H7 (cell line): ENCODE results near the gene JARID2. TPM values are rescaled to one million over a fixed set of nuclear protein-coding genes. Genes with fewer than 3 reads are reported as not detected.

Experiments used
- DNase-seq: peaks from one replicate; pipeline ENCODE4 v3.0.0; 2012
- H3K27me3 ChIP-seq: 2 replicates; pipeline ENCODE4 v1.6.0; 2011; ENCODE audit warnings: mild to moderate bottlenecking, low read length; ENCODE audit not compliant: control insufficient read depth, insufficient read depth
- H3K36me3 ChIP-seq: replicated peaks from 2 replicates; pipeline ENCODE4 v1.5.1; 2011; ENCODE audit warnings: low read length; ENCODE audit not compliant: control insufficient read depth, insufficient read depth
- H3K4me3 ChIP-seq: 2 replicates; pipeline ENCODE4 v1.5.1; 2011; ENCODE audit warnings: low read depth, mild to moderate bottlenecking, control low read depth, low read length, moderate library complexity; ENCODE audit not compliant: insufficient read depth
- total RNA-seq: library from RNA; depleted of rRNA; stranded (reverse); fragments of >200 nt; shearing (Covaris generic); gene quantifications from 2 replicates; pipeline ENCODE4 v1.2.3, GENCODE V29; 2014

Gene JARID2
- total RNA-seq, 1 experiment from 2014 or later, result 95.2 TPM

DNA sequence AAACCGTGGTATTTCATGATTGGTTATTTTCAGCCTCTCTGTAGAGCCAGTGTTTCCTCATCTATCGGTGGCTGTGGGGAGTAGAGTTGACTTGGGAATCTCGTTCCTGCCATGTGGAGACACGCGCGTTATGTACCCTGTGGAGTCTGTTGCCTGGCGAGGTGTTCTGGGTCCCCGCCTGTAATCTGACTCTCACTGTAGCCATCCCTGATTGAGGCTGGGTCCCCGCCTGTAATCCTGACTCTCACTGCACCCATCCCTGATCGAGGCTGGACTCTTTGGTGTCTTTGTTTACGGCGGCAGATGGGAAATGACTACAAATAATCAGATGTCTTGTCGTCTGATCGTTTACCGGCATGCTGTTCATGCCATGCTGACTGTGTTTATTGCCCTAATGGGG lies 263.1 kb downstream of the JARID2 start:
- H3K27me3 ChIP-seq, result no peaks in the 10 kb centered on the region
- H3K36me3 ChIP-seq, result peaks cover 79% of the 10 kb centered on the region
- no peak for DNase-seq
- H3K4me3 ChIP-seq, result no peak overlapping the region

- H3K4me3 ChIP-seq, result no peak overlapping the region
- peaks cover 78% of the 10 kb centered on the region for H3K36me3 ChIP-seq
- no peaks in the 10 kb centered on the region for H3K27me3 ChIP-seq
- no peak for DNase-seq
Measured at GRCh38 chr6:15509335-15509933, 263.6 kb downstream of the JARID2 start.

DNA sequence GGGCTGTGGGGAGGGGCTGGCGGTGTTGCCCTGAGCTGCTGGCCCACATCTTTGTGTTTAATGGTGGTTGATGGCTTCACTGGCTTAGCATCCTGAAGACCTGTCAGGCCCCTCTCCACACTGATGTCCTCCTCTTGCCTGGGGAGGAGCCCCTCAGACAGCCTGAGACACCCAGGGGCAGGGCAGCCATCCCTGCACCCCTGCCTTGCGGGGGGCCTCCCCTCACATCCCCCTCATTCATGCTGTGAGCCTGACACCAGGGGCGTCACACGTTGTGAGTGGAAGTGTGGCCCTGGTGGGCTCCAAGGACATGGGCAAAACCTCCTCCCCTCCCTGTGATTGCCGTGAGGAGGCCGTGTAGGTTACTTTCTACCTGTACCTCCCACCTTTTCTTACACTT lies 264.3 kb downstream of the JARID2 start:
- H3K4me3 ChIP-seq, result no peak overlapping the region
- no peak for DNase-seq
- peaks cover 77% of the 10 kb centered on the region for H3K36me3 ChIP-seq
- H3K27me3 ChIP-seq, result no peaks in the 10 kb centered on the region

DNA sequence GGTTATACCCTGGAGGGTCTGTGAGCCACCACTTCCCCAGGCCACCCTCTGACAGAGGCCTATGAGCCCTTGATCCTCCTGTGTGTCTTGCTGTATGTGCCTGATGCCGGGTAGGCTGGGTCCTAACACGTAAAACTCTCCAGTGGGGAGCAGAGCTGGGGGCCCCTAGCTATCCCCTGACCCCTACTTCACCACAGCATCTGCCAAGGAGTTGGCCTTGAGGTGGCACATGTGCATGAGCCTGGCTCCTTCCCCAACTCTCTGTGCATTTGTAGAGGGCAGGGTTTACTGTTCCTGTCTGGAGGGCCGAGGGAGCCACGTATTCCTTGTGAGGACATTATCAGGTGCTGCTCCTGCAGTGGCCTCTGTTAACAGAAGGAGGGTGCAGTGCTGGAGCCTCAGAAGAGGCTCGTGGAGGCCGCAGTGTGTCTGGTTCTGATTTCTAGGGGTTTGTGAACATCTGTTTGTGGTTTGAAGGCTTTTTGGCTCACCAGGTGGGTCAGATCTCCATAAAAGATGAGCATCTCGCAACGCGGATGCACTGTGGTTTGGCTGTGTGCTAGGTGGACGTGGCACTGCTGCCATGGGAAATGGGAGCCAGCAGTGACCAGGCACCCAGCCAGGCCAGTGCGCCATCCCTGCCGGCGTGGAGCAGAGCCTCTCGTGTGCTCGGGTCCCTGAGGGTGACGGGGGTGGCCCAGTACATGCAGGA lies 264.8 kb downstream of the JARID2 start:
- no peak for DNase-seq
- peaks cover 73% of the 10 kb centered on the region for H3K36me3 ChIP-seq
- H3K27me3 ChIP-seq, result no peaks in the 10 kb centered on the region
- no peak overlapping the region for H3K4me3 ChIP-seq

DNA sequence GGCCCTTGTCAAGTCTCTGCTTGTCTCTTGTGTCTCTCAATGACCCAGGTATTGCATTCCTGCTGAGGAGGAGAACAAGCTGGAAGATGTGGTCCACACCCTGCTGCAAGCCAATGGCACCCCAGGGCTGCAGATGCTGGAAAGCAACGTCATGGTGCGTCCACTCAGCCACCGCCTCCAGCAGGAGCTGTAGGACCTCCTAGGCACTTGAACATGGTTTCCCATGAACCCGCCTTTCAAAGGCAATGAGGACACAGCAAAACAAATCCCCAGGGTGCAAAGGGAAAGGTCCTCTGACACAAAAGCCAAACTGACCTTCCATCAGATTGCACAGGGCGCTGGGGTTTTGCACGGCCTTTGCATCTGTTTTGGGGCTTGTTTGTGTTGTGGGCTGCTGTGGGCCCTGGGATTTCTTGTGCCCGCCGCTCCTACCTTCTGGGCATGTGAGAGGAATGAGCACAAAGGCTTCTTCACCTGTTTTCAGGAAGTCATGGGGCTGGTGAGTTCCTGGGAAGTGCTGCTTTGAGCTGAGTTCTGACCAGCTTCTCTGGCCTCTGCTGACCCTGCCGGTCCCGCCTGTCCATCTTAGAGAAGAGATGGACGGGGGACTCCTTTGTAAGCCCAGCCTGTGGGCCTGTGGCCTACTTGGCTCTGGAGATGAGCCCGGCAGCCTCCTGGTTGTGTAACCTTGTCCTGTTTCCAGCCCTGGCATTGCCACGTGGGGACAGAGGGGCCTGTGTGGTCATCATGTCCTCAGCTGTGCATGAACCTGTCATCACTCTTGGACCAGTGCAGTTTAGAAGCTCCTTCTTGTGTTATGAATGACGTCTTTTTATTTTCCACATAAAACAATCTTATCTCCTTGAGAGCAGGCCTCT lies 265.6 kb downstream of the JARID2 start:
- no peak overlapping the region for H3K4me3 ChIP-seq
- no peak for DNase-seq
- no peaks in the 10 kb centered on the region for H3K27me3 ChIP-seq
- H3K36me3 ChIP-seq, result peaks cover 73% of the 10 kb centered on the region

DNA sequence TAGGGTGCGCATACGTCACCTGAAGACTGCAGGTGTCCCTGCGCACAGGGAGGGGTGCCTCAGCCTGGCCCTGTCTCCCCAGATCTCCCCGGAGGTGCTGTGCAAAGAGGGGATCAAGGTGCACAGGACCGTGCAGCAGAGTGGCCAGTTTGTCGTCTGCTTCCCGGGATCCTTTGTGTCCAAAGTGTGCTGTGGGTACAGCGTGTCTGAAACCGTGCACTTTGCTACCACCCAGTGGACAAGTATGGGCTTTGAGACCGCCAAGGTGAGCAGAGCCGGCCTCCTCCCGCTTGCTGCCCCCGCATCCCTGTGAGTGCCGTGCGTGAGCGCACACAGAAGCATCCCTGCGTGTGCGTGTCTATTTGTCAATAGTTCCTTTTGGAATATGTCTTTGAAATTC lies 266.3 kb downstream of the JARID2 start:
- H3K36me3 ChIP-seq, result peaks cover 73% of the 10 kb centered on the region
- DNase-seq, result no peak
- H3K27me3 ChIP-seq, result no peaks in the 10 kb centered on the region
- no peak overlapping the region for H3K4me3 ChIP-seq

- H3K36me3 ChIP-seq, result peaks cover 71% of the 10 kb centered on the region
Measured at GRCh38 chr6:15512721-15513120, 266.9 kb downstream of the JARID2 start.

GRCh38 chr6:15513131-15513771 lies 267.4 kb downstream of the JARID2 start:
- H3K4me3 ChIP-seq, result no peak overlapping the region
- no peaks in the 10 kb centered on the region for H3K27me3 ChIP-seq
- DNase-seq, result no peak
- H3K36me3 ChIP-seq, result peaks cover 71% of the 10 kb centered on the region

More at GRCh38 chr6:15512721-15513120, 266.9 kb downstream of the JARID2 start:
- Histone ChIP-seq H3K27me3 (no peaks in the 10 kb centered on the region), H3K4me3 (no peak overlapping the region)
- DNase-seq, result no peak

DNA sequence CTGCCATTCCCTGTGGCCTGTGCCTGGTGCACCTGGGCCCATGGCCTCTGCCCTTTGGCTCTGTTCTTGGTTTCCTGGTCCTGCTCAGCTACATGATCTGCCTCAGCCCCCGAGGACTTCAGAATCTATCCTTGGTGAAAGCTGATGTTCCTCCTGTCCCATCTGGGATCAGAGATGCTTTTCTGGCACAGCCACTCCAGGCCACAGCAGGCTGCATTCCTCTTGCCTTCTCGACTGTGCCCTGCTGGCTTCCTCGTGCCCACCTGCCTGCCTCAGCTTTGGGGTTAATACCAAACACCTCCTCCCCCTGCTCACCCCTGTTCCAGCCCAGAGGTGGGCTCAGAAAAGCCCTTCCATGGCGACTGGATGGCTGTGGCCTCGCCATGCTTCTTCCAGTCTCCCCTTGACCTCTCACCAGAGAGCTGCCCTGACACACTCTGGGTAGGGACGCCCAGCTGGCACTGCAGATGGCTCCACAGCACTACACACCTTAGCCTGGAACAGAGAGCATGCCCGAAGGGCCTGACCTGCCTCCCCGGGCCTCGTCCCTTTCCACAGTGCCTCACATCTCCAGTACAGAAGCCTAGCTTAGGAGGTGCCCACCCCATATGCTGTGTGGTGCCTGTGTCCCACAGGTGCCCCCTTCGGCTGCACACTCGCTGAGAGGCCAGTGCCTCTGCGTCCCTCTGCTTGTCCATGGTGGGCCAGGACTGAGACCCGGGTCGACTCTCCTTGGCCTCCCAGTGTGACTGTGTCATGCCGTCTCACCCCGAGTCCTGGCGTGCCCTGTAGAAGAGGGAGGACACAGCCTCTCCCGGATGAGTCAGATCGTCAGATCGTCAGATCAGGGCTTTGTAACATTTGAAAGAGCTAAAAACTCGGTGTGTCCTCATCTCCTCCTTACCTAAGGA lies 268.2 kb downstream of the JARID2 start:
- Histone ChIP-seq H3K4me3 (no peak overlapping the region), H3K27me3 (no peaks in the 10 kb centered on the region), H3K36me3 (peaks cover 69% of the 10 kb centered on the region)
- no peak for DNase-seq

GRCh38 chr6:15515226-15515625 lies 269.4 kb downstream of the JARID2 start:
- H3K27me3 ChIP-seq, result no peaks in the 10 kb centered on the region
- no peak overlapping the region for H3K4me3 ChIP-seq
- DNase-seq, result no peak
- H3K36me3 ChIP-seq, result peaks cover 70% of the 10 kb centered on the region

DNA sequence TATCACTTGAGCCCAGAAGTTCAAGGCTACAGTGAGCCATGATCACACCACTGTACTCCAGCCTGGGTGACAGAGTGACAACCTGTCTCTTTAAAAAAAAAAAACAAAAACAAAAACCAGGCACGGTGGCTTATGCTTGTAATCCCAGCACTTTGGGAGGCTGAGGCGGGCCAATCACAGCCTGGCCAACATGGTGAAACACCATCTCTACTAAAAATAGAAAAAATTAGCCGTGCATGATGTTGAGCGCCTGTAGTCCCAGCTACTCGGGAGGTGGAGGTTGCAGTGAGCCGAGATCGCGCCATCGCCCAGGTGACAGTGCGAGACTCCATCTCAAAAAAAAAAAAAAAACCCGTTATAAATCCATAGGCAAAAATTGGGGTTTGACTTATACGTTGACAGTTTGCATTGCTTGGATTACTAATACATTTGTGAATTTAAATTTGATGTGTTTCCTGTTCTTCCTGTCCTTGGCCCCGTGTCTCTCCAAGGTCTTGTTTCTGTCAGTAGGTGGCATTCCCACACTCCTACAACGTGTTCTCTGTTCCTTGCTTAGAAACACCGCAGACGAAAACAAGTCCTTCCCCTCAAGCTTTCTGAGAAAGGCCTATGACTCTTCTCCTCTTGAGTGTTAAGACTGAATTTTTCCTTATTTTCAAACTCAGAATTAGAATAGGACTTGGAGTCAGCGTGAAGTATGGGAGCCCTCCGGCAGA lies 269.9 kb downstream of the JARID2 start:
- Histone ChIP-seq H3K4me3 (no peak overlapping the region), H3K36me3 (peaks cover 68% of the 10 kb centered on the region), H3K27me3 (no peaks in the 10 kb centered on the region)
- no peak for DNase-seq

GRCh38 chr6:15516378-15516777 lies 270.5 kb downstream of the JARID2 start:
- Histone ChIP-seq H3K36me3 (peaks cover 64% of the 10 kb centered on the region), H3K27me3 (no peaks in the 10 kb centered on the region), H3K4me3 (no peak overlapping the region)
- DNase-seq, result no peak

DNA sequence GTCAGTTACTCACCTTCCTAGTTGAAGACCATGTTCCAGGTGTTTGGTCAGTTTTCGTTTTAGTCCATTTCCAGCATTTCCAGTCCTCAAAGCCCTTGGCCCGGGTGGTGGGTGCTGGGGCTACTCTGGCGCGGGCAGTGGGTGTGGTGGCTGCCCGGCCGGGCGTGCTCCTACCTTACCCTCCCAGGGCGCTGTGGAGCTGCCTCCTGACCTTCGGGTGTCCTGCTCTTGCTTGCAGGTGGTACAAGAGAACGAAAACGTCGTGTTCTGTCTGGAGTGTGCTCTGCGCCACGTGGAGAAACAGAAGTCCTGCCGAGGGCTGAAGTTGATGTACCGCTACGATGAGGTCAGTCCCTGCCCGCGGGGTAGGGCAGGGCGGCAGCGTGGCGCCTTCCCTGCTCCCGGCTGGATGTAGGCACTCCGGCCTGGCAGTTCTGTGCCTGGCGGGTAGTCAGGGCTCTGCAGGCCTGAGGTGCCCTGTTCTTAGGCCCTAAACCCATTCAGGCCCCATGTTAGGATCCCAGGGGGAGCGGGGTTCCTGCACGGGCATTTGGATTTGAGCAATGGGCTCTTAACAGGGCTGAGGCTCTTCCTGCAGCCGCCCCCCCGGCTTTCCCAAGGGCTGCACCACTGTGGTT lies 271.2 kb downstream of the JARID2 start:
- DNase-seq, result no peak
- Histone ChIP-seq H3K36me3 (peaks cover 59% of the 10 kb centered on the region), H3K4me3 (no peak overlapping the region), H3K27me3 (no peaks in the 10 kb centered on the region)
